Trophoblast cell (in vitro differentiated cells and primary cell): Measurements from ENCODE around the gene TBCA.

Source experiments
- DNase-seq, 2 donors: peaks; one replicate each; pipeline ENCODE4 v3.0.0-alpha.2; 2016
- H2AFZ ChIP-seq: 2 replicates; pipeline ENCODE4 v1.6.1; 2013; ENCODE audit warnings: low read length, moderate library complexity, mild to moderate bottlenecking; ENCODE audit not compliant: insufficient read depth, poor library complexity
- H2AK5ac ChIP-seq: 2 replicates; pipeline ENCODE4 v1.6.1; 2013; ENCODE audit warnings: mild to moderate bottlenecking, low read length
- H2BK120ac ChIP-seq: 2 replicates; pipeline ENCODE4 v1.6.1; 2013; ENCODE audit warnings: low read length, mild to moderate bottlenecking, moderate library complexity; ENCODE audit not compliant: insufficient read depth, poor library complexity
- H2BK12ac ChIP-seq: 2 replicates; pipeline ENCODE4 v1.6.1; 2013; ENCODE audit warnings: mild to moderate bottlenecking, low read length, moderate library complexity
- H2BK5ac ChIP-seq: 2 replicates; pipeline ENCODE4 v1.6.1; 2013; ENCODE audit warnings: low read length, low read depth, moderate library complexity, mild to moderate bottlenecking; ENCODE audit not compliant: poor library complexity
- H3K14ac ChIP-seq: 2 replicates; pipeline ENCODE4 v1.6.1; 2013; ENCODE audit warnings: mild to moderate bottlenecking, low read length
- H3K18ac ChIP-seq: 2 replicates; pipeline ENCODE4 v1.6.1; 2013; ENCODE audit warnings: mild to moderate bottlenecking, low read length
- H3K23ac ChIP-seq: 2 replicates; pipeline ENCODE4 v1.6.1; 2013; ENCODE audit warnings: low read length
- H3K27ac ChIP-seq: 2 replicates; pipeline ENCODE4 v1.5.1; 2013; ENCODE audit warnings: low read depth, mild to moderate bottlenecking, inconsistent platforms, low read length, moderate library complexity
- H3K27me3 ChIP-seq: 2 replicates; pipeline ENCODE4 v1.6.1; 2013; ENCODE audit warnings: inconsistent platforms, mild to moderate bottlenecking, low read length, moderate library complexity; ENCODE audit not compliant: insufficient read depth
- H3K36me3 ChIP-seq, 2 experiments: 1 replicate in 1 of 2; 2 replicates in 1 of 2; pipeline ENCODE4 v1.6.1; 2013; ENCODE audit warnings: low read length in 2 of 2, mild to moderate bottlenecking in 2 of 2, moderate library complexity in 1 of 2; ENCODE audit not compliant: insufficient read depth in 2 of 2, control insufficient read depth in 1 of 2
- H3K4ac ChIP-seq: 2 replicates; pipeline ENCODE4 v1.6.1; 2013; ENCODE audit warnings: low read depth, mild to moderate bottlenecking, low read length, moderate library complexity
- H3K4me1 ChIP-seq, 2 experiments: 1 replicate in 1 of 2; 2 replicates in 1 of 2; pipeline ENCODE4 v1.6.1; 2013; ENCODE audit warnings: low read length in 2 of 2, mild to moderate bottlenecking in 2 of 2, moderate library complexity in 1 of 2; ENCODE audit not compliant: insufficient read depth in 2 of 2, control insufficient read depth in 1 of 2
- H3K4me2 ChIP-seq: 2 replicates; pipeline ENCODE4 v1.6.1; 2013; ENCODE audit warnings: inconsistent platforms, mild to moderate bottlenecking, low read length, moderate library complexity
- H3K4me3 ChIP-seq: 2 replicates; pipeline ENCODE4 v1.5.1; 2013; ENCODE audit warnings: mild to moderate bottlenecking, low read depth, low read length, inconsistent platforms
- H3K79me1 ChIP-seq: one replicate; pipeline ENCODE4 v1.6.1; 2013; ENCODE audit warnings: low read length
- H3K79me2 ChIP-seq: 2 replicates; pipeline ENCODE4 v1.6.1; 2013; ENCODE audit warnings: low read length, mild to moderate bottlenecking; ENCODE audit not compliant: control insufficient read depth, insufficient read depth, poor library complexity
- H3K9ac ChIP-seq: 2 replicates; pipeline ENCODE4 v1.6.1; 2013; ENCODE audit warnings: mild to moderate bottlenecking, low read length
- H3K9me3 ChIP-seq: 2 replicates; pipeline ENCODE4 v1.6.1; 2013; ENCODE audit warnings: low read depth, mild to moderate bottlenecking, control low read depth, inconsistent platforms, low read length; ENCODE audit not compliant: insufficient read depth
- H4K12ac ChIP-seq: 2 replicates; pipeline ENCODE4 v1.6.1; 2013; ENCODE audit warnings: low read depth, mild to moderate bottlenecking, low read length, moderate library complexity
- H4K8ac ChIP-seq: 2 replicates; pipeline ENCODE4 v1.6.1; 2013; ENCODE audit warnings: low read depth, mild to moderate bottlenecking, low read length, moderate library complexity
- H4K91ac ChIP-seq: one replicate; pipeline ENCODE4 v1.6.1; 2013; ENCODE audit warnings: low read depth, mild to moderate bottlenecking, low read length, moderate library complexity
- WGBS: extraction: QIAGEN DNeasy Blood & Tissue Kit; methylation state at CpG from one replicate; pipeline ENCODE4 v1.1.7; 2013; ENCODE audit warnings: missing lambda C conversion rate; ENCODE audit not compliant: insufficient read length, insufficient coverage; ENCODE audit errors: extremely low coverage; 5-methylcytosine and 5-hydroxymethylcytosine counted together

The TBCA gene

GRCh38 chr5:77641397-77641943 is 134.7 kb downstream of the TBCA start:
- Histone ChIP-seq H2BK120ac (no peak overlapping the region), H3K18ac (no peak overlapping the region), H3K9me3 (peaks cover 7% of the 10 kb centered on the region), H2BK12ac (no peak overlapping the region), H3K23ac (no peak overlapping the region), H3K79me2 (no peaks in the 10 kb centered on the region), H3K4me1 (peaks cover 3 to 11% of the 10 kb centered on the region in 2 experiments), H3K27ac (no peak overlapping the region), H2AFZ (no peak overlapping the region), H3K27me3 (peaks cover 86% of the 10 kb centered on the region), H3K4me3 (no peak overlapping the region), H3K14ac (no peak overlapping the region), H3K4ac (no peak overlapping the region), H4K91ac (no peak overlapping the region), H4K8ac (no peak overlapping the region), H2BK5ac (no peak overlapping the region), H3K4me2 (no peak overlapping the region), H2AK5ac (no peak overlapping the region), H3K9ac (no peak overlapping the region), H3K79me1 (no peaks in the 10 kb centered on the region), H4K12ac (no peak overlapping the region), H3K36me3 (no peaks in the 10 kb centered on the region)
- WGBS, result no CpG with 5 or more reads among the region's 23 CpGs
- DNase-seq, result no peak
